Neuronal stem cell (in vitro differentiated cells): ENCODE data around the gene ARHGDIB.

ENCODE experiments used
- DNase-seq: peaks from one replicate; pipeline ENCODE4 v3.0.0-alpha.2; 2013; ENCODE audit warnings: low spot score
- H2AFZ ChIP-seq: one replicate; pipeline ENCODE4 v1.6.1; 2013; ENCODE audit warnings: mild to moderate bottlenecking, low read length, inconsistent platforms
- H2AK5ac ChIP-seq: 2 replicates; pipeline ENCODE4 v1.6.1; 2013; ENCODE audit warnings: low read depth, mild to moderate bottlenecking, inconsistent platforms, low read length, moderate library complexity, mixed read lengths
- H2BK120ac ChIP-seq: 2 replicates; pipeline ENCODE4 v1.6.1; 2013; ENCODE audit warnings: low read depth, mild to moderate bottlenecking, inconsistent platforms, low read length, moderate library complexity, mixed read lengths
- H2BK12ac ChIP-seq: one replicate; pipeline ENCODE4 v1.6.1; 2013; ENCODE audit warnings: low read length, inconsistent platforms
- H2BK15ac ChIP-seq: 2 replicates; pipeline ENCODE4 v1.6.1; 2013; ENCODE audit warnings: mild to moderate bottlenecking, low read length, inconsistent platforms, mixed read lengths
- H2BK5ac ChIP-seq: one replicate; pipeline ENCODE4 v1.6.1; 2013; ENCODE audit warnings: inconsistent platforms, mild to moderate bottlenecking, low read length, moderate library complexity
- H3K14ac ChIP-seq: one replicate; pipeline ENCODE4 v1.6.1; 2013; ENCODE audit warnings: low read length, inconsistent platforms
- H3K18ac ChIP-seq: 2 replicates; pipeline ENCODE4 v1.6.1; 2013; ENCODE audit warnings: low read length, inconsistent platforms
- H3K23ac ChIP-seq: 2 replicates; pipeline ENCODE4 v1.6.1; 2013; ENCODE audit warnings: low read depth, mild to moderate bottlenecking, mixed read lengths, low read length, inconsistent platforms; ENCODE audit not compliant: poor library complexity
- H3K27ac ChIP-seq: replicated peaks from 3 replicates; pipeline ENCODE4 v1.5.1; 2013; ENCODE audit warnings: low read length, inconsistent platforms
- H3K27me3 ChIP-seq, 3 experiments: 2 replicates each; pipeline ENCODE4 v1.6.1; 2013; ENCODE audit warnings: low read length in 3 of 3, mild to moderate bottlenecking in 2 of 3, inconsistent platforms in 1 of 3, low read depth in 1 of 3, mixed read lengths in 1 of 3, moderate library complexity in 1 of 3; ENCODE audit not compliant: control insufficient read depth in 3 of 3, insufficient read depth in 3 of 3
- H3K36me3 ChIP-seq, 2 donors: replicated peaks in 1 of 2; 2 replicates each; pipeline ENCODE4 v1.6.1; 2013; ENCODE audit warnings: low read length in 2 of 2; ENCODE audit not compliant: control insufficient read depth in 2 of 2, insufficient read depth in 2 of 2
- H3K4ac ChIP-seq: 2 replicates; pipeline ENCODE4 v1.6.1; 2013; ENCODE audit warnings: inconsistent platforms, mild to moderate bottlenecking, low read length, moderate library complexity
- H3K4me1 ChIP-seq, 2 donors: 1 replicate in 1 of 2; 2 replicates in 1 of 2; pipeline ENCODE4 v1.6.1; 2013; ENCODE audit warnings: low read length in 2 of 2, low read depth in 1 of 2; ENCODE audit not compliant: control insufficient read depth in 2 of 2, insufficient read depth in 1 of 2
- H3K4me2 ChIP-seq: one replicate; pipeline ENCODE4 v1.6.1; 2013; ENCODE audit warnings: mild to moderate bottlenecking, low read length, inconsistent platforms; ENCODE audit not compliant: insufficient read depth, poor library complexity, severe bottlenecking
- H3K4me3 ChIP-seq, 2 donors: 2 replicates each; pipeline ENCODE4 v1.5.1; 2013; ENCODE audit warnings: low read length in 2 of 2, mild to moderate bottlenecking in 2 of 2, inconsistent platforms in 1 of 2, moderate library complexity in 1 of 2
- H3K79me1 ChIP-seq: one replicate; pipeline ENCODE4 v1.6.1; 2013; ENCODE audit warnings: low read depth, mild to moderate bottlenecking, inconsistent platforms, low read length, moderate library complexity
- H3K9ac ChIP-seq: one replicate; pipeline ENCODE4 v1.6.1; 2013; ENCODE audit warnings: mild to moderate bottlenecking, low read depth, low read length, inconsistent platforms; ENCODE audit not compliant: poor library complexity
- H3K9me3 ChIP-seq, 2 donors: replicated peaks in 1 of 2; 2 replicates each; pipeline versions ENCODE3 to v1.6.1; 2013; ENCODE audit warnings: low read length in 2 of 2, mild to moderate bottlenecking in 2 of 2, inconsistent platforms in 1 of 2, low read depth in 1 of 2, mixed read lengths in 1 of 2, moderate library complexity in 1 of 2; ENCODE audit not compliant: control insufficient read depth in 2 of 2, insufficient read depth in 1 of 2
- H4K8ac ChIP-seq: one replicate; pipeline ENCODE4 v1.6.1; 2013; ENCODE audit warnings: low read depth, mild to moderate bottlenecking, inconsistent platforms, low read length, moderate library complexity
- H4K91ac ChIP-seq: one replicate; pipeline ENCODE4 v1.6.1; 2013; ENCODE audit warnings: low read length, low read depth, mild to moderate bottlenecking, inconsistent platforms; ENCODE audit not compliant: poor library complexity
- WGBS, 2 donors: extraction: QIAGEN DNeasy Blood & Tissue Kit; methylation state at CpG; one replicate each; pipeline ENCODE4 v1.1.7; 2013; ENCODE audit warnings: missing lambda C conversion rate in 2 of 2, mixed read lengths in 1 of 2; ENCODE audit not compliant: insufficient read length in 2 of 2, insufficient replicate concordance in 1 of 2; ENCODE audit errors: extremely low coverage in 2 of 2; 5-methylcytosine and 5-hydroxymethylcytosine counted together

The ARHGDIB gene

GRCh38 chr12:14984036-14984435 is 22.6 kb upstream of the ARHGDIB start:
- no peaks in the 10 kb centered on the region for H3K36me3 ChIP-seq
- H3K9me3 ChIP-seq: no peaks in the 10 kb centered on the region
- no peak for DNase-seq
- H3K79me1 ChIP-seq: no peaks in the 10 kb centered on the region
- H2BK12ac ChIP-seq: no peak overlapping the region
- no peak overlapping the region for H3K4me2 ChIP-seq
- H3K4ac ChIP-seq: no peak overlapping the region
- H3K9ac ChIP-seq: no peak overlapping the region
- peaks cover 0 to 7% (median 0%) of the 10 kb centered on the region in 3 experiments for H3K27me3 ChIP-seq
- H2AFZ ChIP-seq: no peak overlapping the region
- H3K27ac ChIP-seq: no peak overlapping the region
- no peak overlapping the region for H3K4me3 ChIP-seq
- no peak overlapping the region for H3K23ac ChIP-seq
- no peak overlapping the region for H2BK120ac ChIP-seq
- no peak overlapping the region for H2AK5ac ChIP-seq
- no peak overlapping the region for H4K8ac ChIP-seq
- no peak overlapping the region for H3K14ac ChIP-seq
- no peaks in the 10 kb centered on the region for H3K4me1 ChIP-seq
- no peak overlapping the region for H2BK15ac ChIP-seq
- no peak overlapping the region for H2BK5ac ChIP-seq
- no peak overlapping the region for H3K18ac ChIP-seq
- no peak overlapping the region for H4K91ac ChIP-seq
- no CpG with 5 or more reads among the region's 1 CpG for WGBS, 2 donors

GRCh38 chr12:14982991-14983390 is 21.6 kb upstream of the ARHGDIB start:
- Histone ChIP-seq H3K4me3 (no peak overlapping the region), H3K9ac (no peak overlapping the region), H3K9me3 (no peaks in the 10 kb centered on the region), H3K4me1 (no peaks in the 10 kb centered on the region), H3K4ac (no peak overlapping the region), H2BK120ac (no peak overlapping the region), H3K4me2 (no peak overlapping the region), H3K27me3 (peaks cover 0 to 7% (median 0%) of the 10 kb centered on the region in 3 experiments), H3K18ac (no peak overlapping the region), H2AFZ (no peak overlapping the region), H3K36me3 (no peaks in the 10 kb centered on the region), H2BK12ac (no peak overlapping the region), H2BK15ac (no peak overlapping the region), H3K79me1 (no peaks in the 10 kb centered on the region), H2AK5ac (no peak overlapping the region), H3K27ac (no peak overlapping the region), H3K14ac (no peak overlapping the region), H4K91ac (no peak overlapping the region), H3K23ac (no peak overlapping the region), H4K8ac (no peak overlapping the region), H2BK5ac (no peak overlapping the region)
- no peak for DNase-seq
- WGBS, 2 donors: no CpG with 5 or more reads among the region's 2 CpGs

- Histone ChIP-seq H4K91ac (no peak overlapping the region), H3K9ac (no peak overlapping the region), H3K36me3 (no peaks in the 10 kb centered on the region), H3K4me2 (no peak overlapping the region), H2BK120ac (no peak overlapping the region), H3K27me3 (peaks cover 0 to 7% (median 0%) of the 10 kb centered on the region in 3 experiments), H3K4ac (no peak overlapping the region), H3K27ac (no peak overlapping the region), H3K18ac (no peak overlapping the region), H3K4me3 (no peak overlapping the region), H3K79me1 (no peaks in the 10 kb centered on the region), H2BK15ac (no peak overlapping the region), H3K14ac (no peak overlapping the region), H4K8ac (no peak overlapping the region), H3K9me3 (no peaks in the 10 kb centered on the region), H2AFZ (no peak overlapping the region), H2BK12ac (no peak overlapping the region), H2BK5ac (no peak overlapping the region), H3K4me1 (no peaks in the 10 kb centered on the region), H3K23ac (no peak overlapping the region), H2AK5ac (no peak overlapping the region)
- DNase-seq: no peak
- WGBS, 2 donors: no CpG with 5 or more reads among the region's 1 CpG
These were observed 21.2 kb upstream of the ARHGDIB start for GRCh38 chr12:14982562-14982961.

GRCh38 chr12:14981049-14981448 is 19.6 kb upstream of the ARHGDIB start:
- no peak overlapping the region for H2BK120ac ChIP-seq
- WGBS, 2 donors: no CpG with 5 or more reads among the region's 2 CpGs
- no peak overlapping the region for H3K4me2 ChIP-seq
- no peak overlapping the region for H3K18ac ChIP-seq
- peaks cover 0 to 7% (median 0%) of the 10 kb centered on the region in 3 experiments for H3K27me3 ChIP-seq
- no peaks in the 10 kb centered on the region for H3K4me1 ChIP-seq
- H3K4ac ChIP-seq: no peak overlapping the region
- no peak overlapping the region for H4K8ac ChIP-seq
- H3K27ac ChIP-seq: no peak overlapping the region
- no peak overlapping the region for H2AK5ac ChIP-seq
- no peak overlapping the region for H2BK12ac ChIP-seq
- DNase-seq: no peak
- no peak overlapping the region for H3K4me3 ChIP-seq
- no peak overlapping the region for H3K23ac ChIP-seq
- H4K91ac ChIP-seq: no peak overlapping the region
- H3K79me1 ChIP-seq: no peaks in the 10 kb centered on the region
- H2BK5ac ChIP-seq: no peak overlapping the region
- H3K36me3 ChIP-seq: no peaks in the 10 kb centered on the region
- H3K14ac ChIP-seq: no peak overlapping the region
- no peak overlapping the region for H2BK15ac ChIP-seq
- H3K9ac ChIP-seq: no peak overlapping the region
- no peak overlapping the region for H2AFZ ChIP-seq
- no peaks in the 10 kb centered on the region for H3K9me3 ChIP-seq
